HCEC 1CT (cell line): ENCODE results near the gene CSTF1.
A peak's percentile ranks its signal among the peaks of the same experiment; 100 is the strongest.
"Not testable (repeated sequence)": the region's sequence is repeated elsewhere in the genome, so short reads cannot be mapped to it uniquely, and the experiment has no call there.

ENCODE experiments used
- DNase-seq: peaks from one replicate; pipeline ENCODE4 v3.0.0-alpha.2; 2017

The CSTF1 gene

GRCh38 chr20:56411287-56411686 is 18.8 kb downstream of the CSTF1 start:
- DNase-seq = not testable (repeated sequence)

DNA sequence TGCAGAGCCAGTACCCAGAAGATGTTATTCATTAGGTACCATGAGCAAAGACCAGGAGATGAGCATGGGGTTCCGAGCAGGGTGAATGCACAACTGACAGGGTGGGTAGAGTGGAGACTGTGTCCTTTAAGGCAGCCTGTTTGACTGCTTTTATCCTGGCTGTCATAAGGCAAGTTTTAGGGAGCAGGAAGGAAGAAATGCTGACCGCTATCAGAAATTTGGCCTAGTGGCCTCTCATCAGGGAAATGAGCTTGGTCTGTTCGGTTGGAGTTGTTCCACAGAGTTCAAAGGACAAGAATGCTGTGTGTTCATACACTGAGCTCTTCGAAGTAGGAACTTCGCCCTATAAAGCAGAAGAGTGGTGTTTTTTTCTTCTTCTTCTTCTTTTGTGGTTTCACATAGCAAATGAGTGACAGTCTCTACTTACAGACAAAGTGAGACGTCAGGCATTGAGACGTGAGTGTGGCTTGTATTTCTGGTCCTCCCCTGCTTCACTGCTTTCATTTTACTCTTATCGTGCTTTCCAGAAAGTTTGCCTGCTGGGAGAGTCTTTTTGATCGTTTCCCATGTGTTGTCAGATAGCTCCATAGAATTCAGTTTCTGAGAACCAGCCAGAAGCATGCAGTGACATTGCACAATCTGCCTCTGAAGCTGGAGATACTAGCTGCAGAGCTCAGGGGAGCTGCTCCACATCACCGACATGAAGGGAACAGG is 19.5 kb downstream of the CSTF1 start, which contains the start of gene CASS4:
TSS of gene CASS4 (plus strand) at position 502 of the 714 bp plus-strand sequence. CDS start at position 701, 199 bp downstream.
- DNase-seq = no peak

GRCh38 chr20:56412473-56412790 is 20.0 kb downstream of the CSTF1 start:
- DNase-seq = no peak

- DNase-seq = no peak
Observed at GRCh38 chr20:56412949-56413348, 20.5 kb downstream of the CSTF1 start.

- DNase-seq = peak; percentile 78
Observed at GRCh38 chr20:56414842-56415765, 22.7 kb downstream of the CSTF1 start.

DNA sequence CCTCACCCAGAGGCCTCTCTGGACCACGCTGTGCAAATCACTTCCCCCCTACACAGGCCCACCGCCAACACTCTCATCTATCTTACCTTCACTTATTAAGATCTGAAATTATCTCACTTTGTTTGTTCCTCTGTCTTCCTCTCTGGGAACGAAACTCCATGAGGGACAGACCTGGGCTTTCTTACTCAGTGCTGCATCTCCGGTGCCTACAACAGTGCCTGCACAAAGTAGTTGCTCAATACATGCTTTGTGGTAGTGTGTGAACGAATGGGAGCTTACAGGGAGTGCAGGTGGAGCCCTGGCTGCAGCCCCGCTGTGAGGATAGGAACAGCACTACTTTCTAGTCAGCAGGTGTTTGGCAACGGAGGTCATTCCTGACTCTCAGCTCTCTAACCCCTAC is 25.0 kb downstream of the CSTF1 start:
- no peak for DNase-seq

DNA sequence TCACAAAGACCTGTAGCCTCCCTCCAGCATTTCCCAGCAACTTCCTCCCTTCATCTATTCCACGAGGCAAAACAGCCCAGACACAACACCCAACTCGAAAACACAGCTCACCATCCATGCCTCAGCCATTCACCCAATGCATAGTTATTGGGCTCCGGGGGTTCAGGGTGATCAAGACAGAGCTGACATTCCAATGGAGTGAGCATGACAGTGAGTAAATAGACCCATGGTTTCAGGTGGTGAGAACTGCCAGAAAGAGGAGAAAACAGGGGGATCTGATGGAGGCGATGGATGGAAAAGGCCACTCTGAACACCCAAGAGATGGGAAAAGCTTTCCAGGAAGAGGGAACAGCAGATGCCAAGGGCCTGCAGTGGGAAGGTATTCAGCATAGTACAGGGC is 25.5 kb downstream of the CSTF1 start:
- DNase-seq = peak; percentile 67

DNA sequence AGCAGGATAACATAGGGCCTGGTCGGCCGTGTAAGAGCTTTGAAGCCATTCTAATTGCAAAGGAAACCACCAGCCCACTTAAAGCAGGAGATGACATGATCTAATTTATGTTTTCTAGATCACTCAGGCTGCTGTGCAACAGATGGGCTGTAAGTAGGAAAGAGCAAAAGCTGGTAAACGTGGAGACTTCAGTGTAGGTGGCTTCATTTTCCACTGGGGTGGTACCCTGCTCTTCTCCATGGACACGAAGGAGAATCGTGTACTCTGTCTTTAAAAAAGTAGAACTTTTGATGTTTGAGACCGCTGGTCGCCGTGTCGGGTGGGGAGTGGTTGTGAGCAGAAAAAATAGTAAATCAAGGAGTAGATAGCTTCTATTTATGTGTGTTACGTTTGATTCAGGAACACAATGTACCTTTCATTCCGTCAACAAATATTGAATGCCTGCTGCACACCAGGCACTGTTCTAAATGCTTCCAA is 26.0 kb downstream of the CSTF1 start:
- DNase-seq = no peak

GRCh38 chr20:56420028-56420427 is 27.6 kb downstream of the CSTF1 start:
- no peak for DNase-seq

GRCh38 chr20:56420940-56421688 is 28.7 kb downstream of the CSTF1 start:
- no peak for DNase-seq

DNA sequence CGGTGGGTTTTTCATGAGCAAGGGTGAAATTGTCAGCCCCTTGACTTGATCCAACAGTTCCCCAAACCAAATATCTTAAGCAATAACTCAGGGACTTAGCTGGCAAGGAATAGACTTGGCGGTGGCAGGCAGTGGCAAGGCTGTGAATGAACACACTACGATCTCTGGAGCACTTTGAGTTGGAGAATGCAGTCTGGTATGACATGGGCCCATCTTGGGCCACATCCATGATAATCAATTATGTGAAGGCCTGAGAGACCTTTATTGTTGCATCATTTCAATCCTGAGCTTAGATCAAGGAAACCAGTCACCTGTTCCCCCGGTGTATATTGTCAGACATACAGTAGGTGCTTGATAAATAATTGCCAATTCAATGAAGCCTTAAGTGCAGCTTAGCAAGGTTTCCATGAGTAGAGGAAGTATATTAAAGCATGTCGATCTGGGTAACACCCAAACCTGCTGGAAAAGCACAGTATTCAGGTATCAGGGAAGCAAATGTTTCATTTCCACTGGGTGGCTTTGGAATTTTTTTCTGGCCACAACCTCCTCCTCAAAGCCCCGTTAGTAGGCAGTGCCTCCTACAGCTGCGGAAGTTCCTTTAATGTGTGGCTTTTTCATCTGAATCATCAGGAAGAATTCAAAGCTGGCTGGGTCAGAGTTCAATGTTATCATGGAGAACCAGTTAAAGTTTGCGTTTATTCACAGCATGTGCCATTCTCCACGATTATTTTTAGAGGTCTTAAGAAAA is 29.8 kb downstream of the CSTF1 start:
- peak; percentile 86 for DNase-seq

- no peak for DNase-seq
Observed at GRCh38 chr20:56422824-56423189, 30.4 kb downstream of the CSTF1 start.

DNA sequence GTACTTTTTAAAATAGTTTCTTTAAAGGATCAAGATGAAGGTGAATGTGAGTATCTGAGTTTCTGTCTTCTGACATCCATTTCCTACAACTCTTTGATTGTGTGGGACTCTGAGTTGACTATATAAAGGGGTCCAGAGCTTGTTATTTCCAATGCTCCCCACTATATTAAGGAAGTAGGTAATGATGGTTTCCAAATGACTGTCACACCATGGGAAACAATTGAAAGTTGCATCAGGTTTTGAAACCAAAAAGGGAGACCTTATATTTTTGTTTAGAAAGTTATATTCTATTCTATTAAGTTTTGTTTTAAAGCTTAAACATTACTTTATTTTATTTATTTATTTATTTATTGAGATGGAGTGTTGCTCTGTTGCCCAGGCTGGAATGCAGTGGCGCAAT is 30.8 kb downstream of the CSTF1 start:
- DNase-seq = no peak

- DNase-seq = no peak
Observed at GRCh38 chr20:56423886-56424285, 31.4 kb downstream of the CSTF1 start.

- no peak for DNase-seq
Observed at GRCh38 chr20:56424931-56425330, 32.5 kb downstream of the CSTF1 start.

DNA sequence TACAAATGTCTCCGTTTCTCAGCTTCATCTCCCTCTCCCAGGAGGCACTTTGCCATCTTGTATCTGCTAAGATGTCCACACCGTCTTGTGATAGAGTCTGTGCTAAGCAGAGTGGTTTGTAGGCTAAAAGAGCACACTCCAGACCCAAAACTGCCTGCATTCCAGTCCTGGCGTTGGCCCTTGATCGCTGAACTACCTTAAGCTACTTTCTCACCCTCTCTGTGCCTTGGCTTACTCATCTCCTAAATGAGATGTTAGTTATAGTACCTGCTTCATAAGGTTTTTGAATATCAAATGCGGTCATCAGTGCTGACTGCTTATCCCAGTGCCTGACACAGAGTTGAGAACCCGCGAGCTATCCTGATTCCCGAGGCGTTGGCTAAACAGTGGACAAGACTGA is 33.6 kb downstream of the CSTF1 start:
- DNase-seq = no peak

DNA sequence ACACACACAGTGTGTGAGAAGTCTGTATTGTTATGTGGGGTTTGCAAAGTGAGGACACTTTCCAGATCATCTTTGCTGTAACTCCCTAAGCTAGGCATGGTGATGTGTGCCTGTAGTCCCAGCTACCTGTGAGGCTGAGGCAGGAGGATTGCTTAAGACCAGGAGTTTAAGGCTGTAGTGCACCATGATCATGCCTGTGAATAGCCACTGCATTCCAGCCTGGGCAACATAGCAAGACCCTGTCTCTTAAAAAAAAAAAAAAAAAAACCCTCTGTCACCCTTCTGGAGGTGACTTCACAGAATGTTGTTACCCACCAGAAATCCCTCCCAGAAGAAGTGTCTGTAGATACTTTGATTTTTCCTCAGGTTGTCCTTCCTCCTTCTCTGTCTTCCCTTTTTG is 34.5 kb downstream of the CSTF1 start:
- DNase-seq = no peak

GRCh38 chr20:56427797-56428196 is 35.4 kb downstream of the CSTF1 start:
- DNase-seq = no peak

- DNase-seq = no peak
Observed at GRCh38 chr20:56428410-56428809, 36.0 kb downstream of the CSTF1 start.

- DNase-seq = no peak
Observed at GRCh38 chr20:56428881-56429280, 36.4 kb downstream of the CSTF1 start.

- peak; percentile 66 for DNase-seq
Observed at GRCh38 chr20:56429502-56429901, 37.1 kb downstream of the CSTF1 start.

DNA sequence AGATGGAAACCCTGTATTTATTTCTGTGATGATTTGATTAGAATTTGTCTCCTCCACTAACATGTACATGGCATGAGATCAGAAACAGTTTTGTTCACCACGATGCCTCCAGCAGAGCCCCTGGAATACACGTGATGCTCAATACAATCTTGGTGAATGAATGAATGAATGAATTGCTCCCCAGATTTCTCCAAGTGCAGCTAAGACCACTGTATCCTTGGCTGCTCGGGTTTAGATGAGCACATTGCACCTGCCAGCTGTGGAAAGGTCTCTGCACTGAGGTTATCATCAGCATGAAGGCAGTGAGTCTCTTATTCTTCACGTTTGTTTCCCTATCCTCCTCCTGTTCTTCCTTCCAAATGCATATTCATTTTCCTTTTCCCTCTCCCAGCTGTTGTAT is 37.5 kb downstream of the CSTF1 start:
- DNase-seq = no peak

GRCh38 chr20:56430461-56430860 is 38.0 kb downstream of the CSTF1 start:
- no peak for DNase-seq
